ENCODE measurements around the gene PPP3CA.

GRCh38 chr4:101125045-101125942, 222.0 kb downstream of the PPP3CA start:
- TF ChIP-seq CTCF (conservative IDR thresholded peaks at IDR 0.05; ENCODE audit: low read depth in 2 of 2) (no peak), EZH2 (IDR thresholded peaks at IDR 0.05; ENCODE audit: low read depth, unreplicated experiment) (no peak)
